ENCODE measurements around the gene APBB1. TPM values are rescaled to one million over a fixed set of nuclear protein-coding genes. Genes with fewer than 3 reads are reported as not detected.

APBB1 gene
- total RNA-seq, 1 donor from 2014 or later: 1.8 TPM

- DNase-seq (ENCODE audit: low read depth) (no peak), FAIRE-seq (no peak)
- H3K4me3 ChIP-seq (ENCODE audit: low read depth, low read length): no peak overlapping the region
Observed at GRCh38 chr11:6401464-6401863, 17.4 kb downstream of the APBB1 start.

DNA sequence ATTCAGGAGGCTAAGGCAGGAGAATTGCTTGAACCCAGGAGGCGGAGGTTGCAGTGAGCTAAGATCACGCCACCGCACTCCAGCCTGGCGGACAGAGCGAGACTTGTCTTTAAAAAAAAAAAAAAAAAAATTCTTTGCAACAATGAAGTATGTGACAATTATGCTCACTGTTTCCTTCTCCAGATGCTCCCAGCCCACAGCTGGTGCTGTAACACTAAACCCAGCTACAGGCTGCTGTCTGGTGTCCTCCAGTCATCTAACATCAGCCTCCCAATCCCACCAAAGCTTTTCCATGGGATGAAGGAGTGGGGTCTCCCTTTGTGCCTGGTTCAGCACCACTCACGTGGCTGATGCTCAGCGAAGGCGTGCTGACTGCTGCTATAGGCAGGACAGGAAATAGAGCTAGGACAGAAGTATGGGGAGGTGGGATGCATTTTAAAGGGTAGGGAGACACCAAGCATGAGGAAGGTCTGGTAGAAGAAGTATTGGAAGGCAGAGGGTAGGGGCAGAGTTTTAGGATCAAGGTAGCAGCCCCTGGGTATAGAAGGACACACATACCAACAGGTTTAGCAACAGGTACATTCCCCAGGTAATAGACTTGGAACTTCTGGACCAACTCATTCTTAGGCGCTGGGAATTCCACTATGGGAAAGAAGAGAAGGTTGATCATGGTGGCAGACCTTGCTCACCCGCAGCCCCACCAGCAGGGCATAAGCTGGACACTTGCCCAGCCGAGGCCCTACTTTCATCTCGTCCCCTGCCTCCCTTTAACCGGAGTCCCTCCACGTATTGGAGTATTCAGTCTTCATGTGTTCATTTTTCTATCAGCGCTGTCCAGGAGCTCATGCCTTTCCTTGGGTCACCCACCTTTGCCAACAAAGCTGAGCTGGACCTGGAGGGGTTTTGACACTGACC is 18.2 kb downstream of the APBB1 start:
- no peaks in the 10 kb centered on the region for H3K36me3 ChIP-seq (ENCODE audit: control insufficient read depth, insufficient read depth, low read length)
- no peak overlapping the region for H3K4me3 ChIP-seq (ENCODE audit: low read depth, low read length)
- TF ChIP-seq, protein P1, sequence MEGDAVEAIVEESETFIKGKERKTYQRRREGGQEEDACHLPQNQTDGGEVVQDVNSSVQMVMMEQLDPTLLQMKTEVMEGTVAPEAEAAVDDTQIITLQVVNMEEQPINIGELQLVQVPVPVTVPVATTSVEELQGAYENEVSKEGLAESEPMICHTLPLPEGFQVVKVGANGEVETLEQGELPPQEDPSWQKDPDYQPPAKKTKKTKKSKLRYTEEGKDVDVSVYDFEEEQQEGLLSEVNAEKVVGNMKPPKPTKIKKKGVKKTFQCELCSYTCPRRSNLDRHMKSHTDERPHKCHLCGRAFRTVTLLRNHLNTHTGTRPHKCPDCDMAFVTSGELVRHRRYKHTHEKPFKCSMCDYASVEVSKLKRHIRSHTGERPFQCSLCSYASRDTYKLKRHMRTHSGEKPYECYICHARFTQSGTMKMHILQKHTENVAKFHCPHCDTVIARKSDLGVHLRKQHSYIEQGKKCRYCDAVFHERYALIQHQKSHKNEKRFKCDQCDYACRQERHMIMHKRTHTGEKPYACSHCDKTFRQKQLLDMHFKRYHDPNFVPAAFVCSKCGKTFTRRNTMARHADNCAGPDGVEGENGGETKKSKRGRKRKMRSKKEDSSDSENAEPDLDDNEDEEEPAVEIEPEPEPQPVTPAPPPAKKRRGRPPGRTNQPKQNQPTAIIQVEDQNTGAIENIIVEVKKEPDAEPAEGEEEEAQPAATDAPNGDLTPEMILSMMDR (IDR thresholded peaks at IDR 0.05; ENCODE audit: insufficient read depth, low read length, severe bottlenecking): no peak
- no peak for DNase-seq (ENCODE audit: low read depth)
- FAIRE-seq: no peak
- peaks cover 2% of the 10 kb centered on the region for H3K27me3 ChIP-seq (ENCODE audit: control insufficient read depth, insufficient read depth, low read length)

More at GRCh38 chr11:6401464-6401863, 17.4 kb downstream of the APBB1 start:
- no peaks in the 10 kb centered on the region for H3K36me3 ChIP-seq (ENCODE audit: control insufficient read depth, insufficient read depth, low read length)
- peaks cover 2% of the 10 kb centered on the region for H3K27me3 ChIP-seq (ENCODE audit: control insufficient read depth, insufficient read depth, low read length)
- TF ChIP-seq, protein P1 (IDR thresholded peaks at IDR 0.05; ENCODE audit: insufficient read depth, low read length, severe bottlenecking): no peak

- DNase-seq (ENCODE audit: low read depth) (no peak), FAIRE-seq (no peak)
- Histone ChIP-seq H3K36me3 (ENCODE audit: control insufficient read depth, insufficient read depth, low read length) (no peaks in the 10 kb centered on the region), H3K4me3 (ENCODE audit: low read depth, low read length) (no peak overlapping the region), H3K27me3 (ENCODE audit: control insufficient read depth, insufficient read depth, low read length) (no peaks in the 10 kb centered on the region)
- TF ChIP-seq, protein P1 (IDR thresholded peaks at IDR 0.05; ENCODE audit: insufficient read depth, low read length, severe bottlenecking): no peak
Observed at GRCh38 chr11:6397636-6398035, 21.3 kb downstream of the APBB1 start.

DNA sequence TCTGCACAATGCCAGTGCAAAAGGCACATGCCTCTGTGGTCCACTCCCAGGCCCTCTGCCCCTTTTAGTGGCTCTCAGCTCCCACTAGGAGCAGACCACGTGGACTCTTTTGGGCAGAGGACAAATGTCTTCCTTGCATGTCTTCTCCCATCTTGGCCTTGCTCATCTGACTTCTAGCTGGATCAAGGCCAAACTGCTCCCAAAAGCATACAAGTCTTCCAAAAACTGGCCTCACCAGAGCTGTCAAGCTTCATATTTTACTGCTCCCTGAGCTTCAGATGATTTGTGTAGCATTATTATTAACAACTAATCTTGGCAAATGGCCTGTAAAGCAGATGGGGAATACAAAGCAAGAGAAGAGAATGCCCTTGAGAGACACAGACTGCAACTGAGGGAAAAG is 21.7 kb downstream of the APBB1 start:
- Histone ChIP-seq H3K36me3 (ENCODE audit: control insufficient read depth, insufficient read depth, low read length) (no peaks in the 10 kb centered on the region), H3K4me3 (ENCODE audit: low read depth, low read length) (no peak overlapping the region), H3K27me3 (ENCODE audit: control insufficient read depth, insufficient read depth, low read length) (no peaks in the 10 kb centered on the region)
- TF ChIP-seq, protein P1 (IDR thresholded peaks at IDR 0.05; ENCODE audit: insufficient read depth, low read length, severe bottlenecking): no peak
- FAIRE-seq: no peak
- no peak for DNase-seq (ENCODE audit: low read depth)

DNA sequence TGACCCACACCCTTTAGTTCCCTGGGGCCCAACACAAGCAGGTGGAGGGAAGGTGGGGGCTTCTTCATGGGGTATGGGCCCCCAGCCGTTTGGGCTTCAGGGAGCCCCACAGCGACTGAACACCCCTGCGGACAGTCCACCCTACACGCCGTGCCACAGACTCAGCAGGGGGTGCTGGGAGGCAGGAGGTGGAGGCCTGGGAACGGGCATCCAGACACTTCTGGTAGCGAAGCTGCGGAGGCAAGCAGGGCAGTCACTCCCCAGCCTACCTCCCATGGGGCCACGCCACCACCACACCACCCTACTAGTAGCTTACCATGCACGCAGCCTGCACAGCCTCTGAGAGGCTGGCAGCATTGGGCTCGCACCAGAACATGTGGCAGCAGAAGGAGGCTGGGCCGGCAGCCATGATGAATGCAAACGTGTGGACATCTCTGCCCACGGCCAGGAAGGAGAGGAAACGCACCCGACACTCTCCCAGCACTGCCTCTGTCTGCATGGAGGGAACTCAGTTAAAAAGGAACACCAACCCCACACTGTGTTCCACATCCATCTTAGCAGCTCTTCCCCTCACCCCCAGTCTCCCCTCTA is 23.3 kb downstream of the APBB1 start:
- no peak overlapping the region for H3K4me3 ChIP-seq (ENCODE audit: low read depth, low read length)
- FAIRE-seq (no peak), DNase-seq (ENCODE audit: low read depth) (no peak)
- TF ChIP-seq, protein P1 (IDR thresholded peaks at IDR 0.05; ENCODE audit: insufficient read depth, low read length, severe bottlenecking): no peak
- no peaks in the 10 kb centered on the region for H3K27me3 ChIP-seq (ENCODE audit: control insufficient read depth, insufficient read depth, low read length)
- no peaks in the 10 kb centered on the region for H3K36me3 ChIP-seq (ENCODE audit: control insufficient read depth, insufficient read depth, low read length)
